ENCODE data around the gene DEAF1. TPM values are rescaled to one million over a fixed set of nuclear protein-coding genes. Genes with fewer than 3 reads are reported as not detected.

DEAF1 gene
- total RNA-seq, 1 experiment from 2014 or later, result 46.8 TPM

- ChIA-PET CTCF (interaction anchor here (0.5 kb wide), 1 partner anchor 81 kb away, joined by 3 read pairs; no protein-coding TSS in a partner anchor), POLR2A (interaction anchor here (0.9 kb wide), 1 partner anchor 8 kb away, joined by 3 read pairs; no protein-coding TSS in a partner anchor)
- H3K9me3 Mint-ChIP-seq (ENCODE audit: unreplicated experiment), result no peaks in the 10 kb centered on the region
- intact Hi-C loops (cut with micrococcal nuclease), result no loop called here
- H3K4me3 Mint-ChIP-seq (ENCODE audit: unreplicated experiment), result no peak overlapping the region
- H3K4me1 Mint-ChIP-seq (ENCODE audit: insufficient read depth, unreplicated experiment), result no peaks in the 10 kb centered on the region
- H3K27me3 Mint-ChIP-seq (ENCODE audit: insufficient read depth, unreplicated experiment), result no peaks in the 10 kb centered on the region
- no TSS peak for BruUV-seq (replicated peaks)
- peaks cover 57% of the 10 kb centered on the region for H3K36me3 Mint-ChIP-seq (ENCODE audit: insufficient read depth, unreplicated experiment)
- DNase-seq (ENCODE audit: unreplicated experiment), result no peak
- TF ChIP-seq CTCF (IDR thresholded peaks at IDR 0.05; ENCODE audit: unreplicated experiment), result no peak
- no peak overlapping the region for H3K27ac Mint-ChIP-seq (ENCODE audit: low read depth, unreplicated experiment)
Observed at GRCh38 chr11:659532-660085, 35.4 kb downstream of the DEAF1 start.

- H3K4me3 Mint-ChIP-seq (ENCODE audit: unreplicated experiment), result no peak overlapping the region
- H3K27ac Mint-ChIP-seq (ENCODE audit: low read depth, unreplicated experiment), result no peak overlapping the region
- no peaks in the 10 kb centered on the region for H3K9me3 Mint-ChIP-seq (ENCODE audit: unreplicated experiment)
- CTCF ChIA-PET, result interaction anchor here (0.6 kb wide), 1 partner anchor 105 kb away, joined by 3 read pairs; no protein-coding TSS in a partner anchor
- POLR2A ChIA-PET, result interaction anchor here (0.7 kb wide), 1 partner anchor 170 kb away, joined by 3 read pairs; no protein-coding TSS in a partner anchor
- no TSS peak for BruUV-seq (replicated peaks)
- intact Hi-C loops (cut with micrococcal nuclease), result no loop called here
- no peak for DNase-seq (ENCODE audit: unreplicated experiment)
- H3K36me3 Mint-ChIP-seq (ENCODE audit: insufficient read depth, unreplicated experiment), result peaks cover 70% of the 10 kb centered on the region
- H3K4me1 Mint-ChIP-seq (ENCODE audit: insufficient read depth, unreplicated experiment), result no peaks in the 10 kb centered on the region
- no peaks in the 10 kb centered on the region for H3K27me3 Mint-ChIP-seq (ENCODE audit: insufficient read depth, unreplicated experiment)
- no peak for TF ChIP-seq CTCF (IDR thresholded peaks at IDR 0.05; ENCODE audit: unreplicated experiment)
Observed at GRCh38 chr11:657691-658126, 37.3 kb downstream of the DEAF1 start.

- no peaks in the 10 kb centered on the region for H3K27me3 Mint-ChIP-seq (ENCODE audit: insufficient read depth, unreplicated experiment)
- intact Hi-C loops (cut with micrococcal nuclease), result no loop called here
- ChIA-PET POLR2A (interaction anchor here (0.7 kb wide), 1 partner anchor 218 kb away, joined by 3 read pairs; no protein-coding TSS in a partner anchor), CTCF (no interaction called here)
- peaks cover 70% of the 10 kb centered on the region for H3K36me3 Mint-ChIP-seq (ENCODE audit: insufficient read depth, unreplicated experiment)
- no TSS peak for BruUV-seq (replicated peaks)
- no peak for DNase-seq (ENCODE audit: unreplicated experiment)
- H3K4me1 Mint-ChIP-seq (ENCODE audit: insufficient read depth, unreplicated experiment), result no peaks in the 10 kb centered on the region
- no peak overlapping the region for H3K27ac Mint-ChIP-seq (ENCODE audit: low read depth, unreplicated experiment)
- H3K9me3 Mint-ChIP-seq (ENCODE audit: unreplicated experiment), result no peaks in the 10 kb centered on the region
- TF ChIP-seq CTCF (IDR thresholded peaks at IDR 0.05; ENCODE audit: unreplicated experiment), result no peak
- no peak overlapping the region for H3K4me3 Mint-ChIP-seq (ENCODE audit: unreplicated experiment)
Observed at GRCh38 chr11:656866-657265, 38.2 kb downstream of the DEAF1 start.

GRCh38 chr11:656426-656825, 38.6 kb downstream of the DEAF1 start:
- TF ChIP-seq CTCF (IDR thresholded peaks at IDR 0.05; ENCODE audit: unreplicated experiment), result no peak

More at GRCh38 chr11:656426-656825, 38.6 kb downstream of the DEAF1 start:
- Mint-ChIP-seq H3K4me1 (ENCODE audit: insufficient read depth, unreplicated experiment) (no peaks in the 10 kb centered on the region), H3K4me3 (ENCODE audit: unreplicated experiment) (no peak overlapping the region), H3K9me3 (ENCODE audit: unreplicated experiment) (no peaks in the 10 kb centered on the region), H3K27ac (ENCODE audit: low read depth, unreplicated experiment) (no peak overlapping the region), H3K36me3 (ENCODE audit: insufficient read depth, unreplicated experiment) (peaks cover 72% of the 10 kb centered on the region), H3K27me3 (ENCODE audit: insufficient read depth, unreplicated experiment) (no peaks in the 10 kb centered on the region)
- ChIA-PET POLR2A (no interaction called here), CTCF (no interaction called here)
- BruUV-seq (replicated peaks), result no TSS peak
- intact Hi-C loops (cut with micrococcal nuclease), result no loop called here
- DNase-seq (ENCODE audit: unreplicated experiment), result no peak
